Fibroblast of villous mesenchyme (primary cell): ENCODE measurements around the gene CLEC2A. TPM values are rescaled to one million over a fixed set of nuclear protein-coding genes. Genes with fewer than 3 reads are reported as not detected.
"Not testable (repeated sequence)": the region's sequence is repeated elsewhere in the genome, so short reads cannot be mapped to it uniquely, and the experiment has no call there.

ENCODE experiments used
- DNase-seq: peaks from one replicate; pipeline ENCODE4 v3.0.0-alpha.2; 2010; ENCODE audit warnings: low read depth
- H3K4me3 ChIP-seq: 2 replicates; pipeline ENCODE4 v1.5.1; 2011; ENCODE audit warnings: low read depth, mild to moderate bottlenecking, low read length
- CTCF ChIP-seq: IDR thresholded peaks from 2 replicates; pipeline ENCODE4 v1.5.1; 2012; ENCODE audit warnings: low read depth, mild to moderate bottlenecking, low read length; ENCODE audit not compliant: insufficient read depth
- total RNA-seq: library from RNA; depleted of rRNA; stranded (reverse); fragments of >200 nt; gene quantifications from 2 replicates; pipeline ENCODE4 v1.2.3, GENCODE V29; 2012

Gene CLEC2A
- total RNA-seq, 1 donor, result not detected

GRCh38 chr12:9969673-9970072, 37.5 kb upstream of the CLEC2A start:
- DNase-seq, result no peak
- TF ChIP-seq CTCF, result no peak

GRCh38 chr12:9961901-9962300, 29.7 kb upstream of the CLEC2A start:
- TF ChIP-seq CTCF, result no peak
- DNase-seq, result no peak

More at GRCh38 chr12:9969673-9970072, 37.5 kb upstream of the CLEC2A start:
- H3K4me3 ChIP-seq, result no peak overlapping the region

GRCh38 chr12:9961106-9961505, 28.9 kb upstream of the CLEC2A start:
- no peak for TF ChIP-seq CTCF
- no peak for DNase-seq
- no peak overlapping the region for H3K4me3 ChIP-seq

More at GRCh38 chr12:9961901-9962300, 29.7 kb upstream of the CLEC2A start:
- H3K4me3 ChIP-seq, result no peak overlapping the region

- TF ChIP-seq CTCF, result no peak
Measured at GRCh38 chr12:9960590-9960989, 28.4 kb upstream of the CLEC2A start.

GRCh38 chr12:9957834-9958233, 25.7 kb upstream of the CLEC2A start:
- H3K4me3 ChIP-seq, result no peak overlapping the region
- no peak for DNase-seq
- no peak for TF ChIP-seq CTCF

More at GRCh38 chr12:9960590-9960989, 28.4 kb upstream of the CLEC2A start:
- no peak for DNase-seq
- no peak overlapping the region for H3K4me3 ChIP-seq

- H3K4me3 ChIP-seq, DNase-seq: not testable (repeated sequence)
Measured at GRCh38 chr12:9952954-9953729, 21.0 kb upstream of the CLEC2A start.

GRCh38 chr12:9951026-9951675, 19.0 kb upstream of the CLEC2A start:
- no peak for TF ChIP-seq CTCF
- DNase-seq, result no peak
- H3K4me3 ChIP-seq, result no peak overlapping the region
